ENCODE measurements around the gene CCPG1. TPM values are rescaled to one million over a fixed set of nuclear protein-coding genes. Genes with fewer than 3 reads are reported as not detected.

Gene CCPG1
- total RNA-seq, 1 donor from 2014 or later: 218 TPM

DNA sequence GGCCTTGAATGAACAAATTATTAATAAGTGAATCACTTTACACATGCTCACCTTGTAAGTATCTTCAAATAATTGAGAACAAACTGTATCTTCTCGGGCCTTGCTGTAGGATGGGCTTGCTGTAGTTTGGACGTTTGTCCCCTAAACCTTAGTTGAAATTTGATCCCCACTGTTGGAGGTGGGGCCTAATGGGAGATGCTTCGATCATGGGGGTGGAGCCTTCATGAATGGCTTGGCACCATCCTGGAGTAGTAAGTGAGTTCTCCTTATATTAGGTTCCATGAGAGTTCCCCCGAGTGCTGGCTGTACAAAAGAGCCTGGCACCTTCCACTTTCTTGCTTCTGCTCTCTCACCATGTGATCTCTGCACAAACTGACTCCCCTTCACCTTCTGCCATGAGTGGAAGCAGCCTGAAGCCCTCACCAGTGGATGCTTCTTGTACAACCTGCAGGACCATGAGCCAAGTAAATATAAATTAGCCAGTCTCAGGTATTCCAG lies 59.8 kb downstream of the CCPG1 start:
- Mint-ChIP-seq H3K9me3 (ENCODE audit: low read depth) (no peaks in the 10 kb centered on the region), H3K4me3 (ENCODE audit: unreplicated experiment) (no peak overlapping the region), H3K36me3 (ENCODE audit: low read depth) (peaks cover 7% of the 10 kb centered on the region), H3K4me1 (ENCODE audit: low read depth) (peaks cover 16% of the 10 kb centered on the region), H3K27ac (ENCODE audit: unreplicated experiment) (no peak overlapping the region), H3K27me3 (ENCODE audit: low read depth) (no peaks in the 10 kb centered on the region)
- no peak for DNase-seq (ENCODE audit: low spot score)
- TF ChIP-seq, protein P1, sequence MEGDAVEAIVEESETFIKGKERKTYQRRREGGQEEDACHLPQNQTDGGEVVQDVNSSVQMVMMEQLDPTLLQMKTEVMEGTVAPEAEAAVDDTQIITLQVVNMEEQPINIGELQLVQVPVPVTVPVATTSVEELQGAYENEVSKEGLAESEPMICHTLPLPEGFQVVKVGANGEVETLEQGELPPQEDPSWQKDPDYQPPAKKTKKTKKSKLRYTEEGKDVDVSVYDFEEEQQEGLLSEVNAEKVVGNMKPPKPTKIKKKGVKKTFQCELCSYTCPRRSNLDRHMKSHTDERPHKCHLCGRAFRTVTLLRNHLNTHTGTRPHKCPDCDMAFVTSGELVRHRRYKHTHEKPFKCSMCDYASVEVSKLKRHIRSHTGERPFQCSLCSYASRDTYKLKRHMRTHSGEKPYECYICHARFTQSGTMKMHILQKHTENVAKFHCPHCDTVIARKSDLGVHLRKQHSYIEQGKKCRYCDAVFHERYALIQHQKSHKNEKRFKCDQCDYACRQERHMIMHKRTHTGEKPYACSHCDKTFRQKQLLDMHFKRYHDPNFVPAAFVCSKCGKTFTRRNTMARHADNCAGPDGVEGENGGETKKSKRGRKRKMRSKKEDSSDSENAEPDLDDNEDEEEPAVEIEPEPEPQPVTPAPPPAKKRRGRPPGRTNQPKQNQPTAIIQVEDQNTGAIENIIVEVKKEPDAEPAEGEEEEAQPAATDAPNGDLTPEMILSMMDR (IDR thresholded peaks at IDR 0.05): no peak

DNA sequence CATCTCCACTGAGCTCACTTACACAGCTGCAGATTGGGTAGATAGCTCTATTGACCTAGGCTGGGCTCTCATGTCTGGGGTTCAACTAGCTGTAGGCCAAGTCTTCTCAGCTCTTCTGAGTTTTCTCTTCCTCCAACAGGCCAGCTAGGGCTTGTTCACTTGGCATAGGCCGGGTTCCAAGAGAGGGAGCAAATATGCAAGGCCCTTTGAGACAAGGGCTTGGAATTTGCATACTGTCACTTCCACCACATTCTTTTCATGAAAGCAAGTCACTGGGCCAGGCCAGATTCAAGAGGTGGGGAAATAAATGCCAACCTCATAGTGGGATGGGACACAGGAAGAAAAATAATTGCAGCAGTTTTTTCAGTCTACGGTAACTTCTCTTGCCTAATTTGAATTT lies 64.0 kb downstream of the CCPG1 start:
- peak overlapping the region; percentile 43 for H3K27ac Mint-ChIP-seq (ENCODE audit: unreplicated experiment)
- H3K9me3 Mint-ChIP-seq (ENCODE audit: low read depth): no peaks in the 10 kb centered on the region
- no peaks in the 10 kb centered on the region for H3K27me3 Mint-ChIP-seq (ENCODE audit: low read depth)
- TF ChIP-seq, protein P1 (IDR thresholded peaks at IDR 0.05): no peak
- no peak overlapping the region for H3K4me3 Mint-ChIP-seq (ENCODE audit: unreplicated experiment)
- DNase-seq (ENCODE audit: low spot score): no peak
- peaks cover 21% of the 10 kb centered on the region for H3K4me1 Mint-ChIP-seq (ENCODE audit: low read depth)
- peaks cover 6% of the 10 kb centered on the region for H3K36me3 Mint-ChIP-seq (ENCODE audit: low read depth)

DNA sequence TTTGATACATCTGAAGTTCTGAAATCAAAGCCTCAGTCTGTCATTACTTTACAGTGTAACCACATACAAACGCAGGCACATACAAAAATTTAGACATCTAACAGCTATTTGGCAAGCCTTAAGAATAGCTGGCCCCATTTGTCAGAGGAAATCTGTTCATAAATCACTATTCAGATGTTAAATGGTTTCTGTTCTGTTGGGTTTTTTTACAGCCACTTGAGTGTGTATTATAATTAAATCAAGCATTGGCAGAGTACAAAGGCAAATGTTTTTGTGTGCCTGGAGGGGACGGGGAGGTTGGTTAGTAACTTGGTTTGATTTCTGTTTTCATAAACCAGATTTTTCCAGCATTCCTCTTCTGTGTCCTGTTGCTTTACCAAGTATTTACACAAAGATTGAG lies 65.0 kb downstream of the CCPG1 start:
- peaks cover 21% of the 10 kb centered on the region for H3K4me1 Mint-ChIP-seq (ENCODE audit: low read depth)
- no peak overlapping the region for H3K4me3 Mint-ChIP-seq (ENCODE audit: unreplicated experiment)
- no peak for DNase-seq (ENCODE audit: low spot score)
- no peaks in the 10 kb centered on the region for H3K9me3 Mint-ChIP-seq (ENCODE audit: low read depth)
- TF ChIP-seq, protein P1 (IDR thresholded peaks at IDR 0.05): no peak
- H3K27me3 Mint-ChIP-seq (ENCODE audit: low read depth): no peaks in the 10 kb centered on the region
- H3K27ac Mint-ChIP-seq (ENCODE audit: unreplicated experiment): peak overlapping the region; percentile 74
- peaks cover 5% of the 10 kb centered on the region for H3K36me3 Mint-ChIP-seq (ENCODE audit: low read depth)

DNA sequence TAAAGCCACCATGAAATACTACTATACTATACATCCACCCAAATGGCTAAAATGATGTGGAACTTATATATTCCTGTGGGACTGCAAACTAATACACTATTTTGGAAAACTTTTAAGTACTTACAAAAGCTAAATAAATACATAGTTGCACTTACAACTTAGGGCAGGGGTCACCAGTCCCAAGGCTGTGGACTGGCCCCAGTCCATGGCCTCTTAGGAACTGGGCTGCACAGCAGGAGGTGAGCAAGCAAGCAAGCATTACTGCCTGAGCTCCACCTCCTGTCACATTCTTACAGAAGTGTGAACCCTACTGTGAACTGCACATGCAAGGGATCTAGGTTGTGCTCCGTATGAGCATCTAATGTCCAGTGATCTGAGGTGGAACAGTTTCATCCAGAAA lies 71.0 kb downstream of the CCPG1 start:
- DNase-seq (ENCODE audit: low spot score): no peak
- Mint-ChIP-seq H3K4me3 (ENCODE audit: unreplicated experiment) (no peak overlapping the region), H3K27ac (ENCODE audit: unreplicated experiment) (no peak overlapping the region), H3K9me3 (ENCODE audit: low read depth) (no peaks in the 10 kb centered on the region), H3K4me1 (ENCODE audit: low read depth) (no peaks in the 10 kb centered on the region), H3K27me3 (ENCODE audit: low read depth) (no peaks in the 10 kb centered on the region), H3K36me3 (ENCODE audit: low read depth) (peaks cover 9% of the 10 kb centered on the region)
- TF ChIP-seq, protein P1 (IDR thresholded peaks at IDR 0.05): no peak

DNA sequence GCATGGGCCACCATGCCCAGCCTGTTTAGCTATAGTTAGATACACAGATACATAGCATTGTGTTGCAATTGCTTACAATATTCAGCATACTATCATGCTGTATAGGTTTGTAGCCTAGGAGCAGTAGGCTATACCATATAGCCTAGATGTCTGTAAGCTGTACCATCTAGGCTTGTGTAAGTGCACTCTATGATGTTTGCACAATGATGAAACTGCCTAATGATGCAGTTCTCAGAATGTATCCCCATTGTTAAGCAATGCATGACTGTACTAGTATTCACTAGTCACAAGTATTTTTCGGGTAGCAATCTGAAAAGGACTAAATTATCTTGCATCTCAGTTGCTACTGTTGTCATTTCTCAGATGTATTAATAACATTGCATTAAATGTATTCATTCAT lies 73.2 kb downstream of the CCPG1 start:
- TF ChIP-seq, protein P1 (IDR thresholded peaks at IDR 0.05): no peak
- H3K4me1 Mint-ChIP-seq (ENCODE audit: low read depth): no peaks in the 10 kb centered on the region
- no peak for DNase-seq (ENCODE audit: low spot score)
- no peak overlapping the region for H3K27ac Mint-ChIP-seq (ENCODE audit: unreplicated experiment)
- peaks cover 11% of the 10 kb centered on the region for H3K36me3 Mint-ChIP-seq (ENCODE audit: low read depth)
- no peak overlapping the region for H3K4me3 Mint-ChIP-seq (ENCODE audit: unreplicated experiment)
- H3K27me3 Mint-ChIP-seq (ENCODE audit: low read depth): no peaks in the 10 kb centered on the region
- H3K9me3 Mint-ChIP-seq (ENCODE audit: low read depth): no peaks in the 10 kb centered on the region
